Subcutaneous adipose tissue (tissue), 4 donors: ENCODE measurements around the gene KCNIP4. TPM values are rescaled to one million over a fixed set of nuclear protein-coding genes. Genes with fewer than 3 reads are reported as not detected.

Experiments used
- total RNA-seq, 4 donors: library from RNA; depleted of rRNA; stranded (reverse); fragments of >200 nt; gene quantifications; one replicate each; pipeline ENCODE4 v1.1.0, GENCODE V29; 2016
- TF ChIP-seq, protein P1 (sequence below): fragments of 450-650 bp; IDR thresholded peaks from one replicate; pipeline ENCODE4 v1.5.1; 2016; ENCODE audit warnings: low read depth, mild to moderate bottlenecking, control low read depth, antibody characterized with exemption, moderate library complexity

KCNIP4 gene
- total RNA-seq, 4 donors from 2014 or later: 0.34 TPM; not detected in 3

DNA sequence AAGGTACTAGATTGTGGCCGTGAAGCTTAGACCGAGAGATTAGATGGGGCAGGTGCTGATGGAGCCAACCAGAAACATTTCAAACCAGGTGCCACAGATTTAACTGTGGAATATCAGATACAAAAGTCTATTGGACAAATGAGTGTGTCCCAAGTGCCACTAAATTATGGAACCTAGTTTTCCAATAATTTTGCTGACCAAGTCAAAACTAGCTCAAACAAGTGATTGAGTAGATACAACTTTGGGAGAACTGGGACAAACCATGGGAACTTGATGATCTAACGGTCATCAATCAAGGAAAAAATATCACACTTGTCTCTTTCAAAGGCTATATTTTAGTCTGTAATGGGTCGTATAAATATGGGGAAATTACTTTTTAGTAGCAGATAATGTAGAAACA lies 562.9 kb downstream of the KCNIP4 start:
- TF ChIP-seq, protein P1, sequence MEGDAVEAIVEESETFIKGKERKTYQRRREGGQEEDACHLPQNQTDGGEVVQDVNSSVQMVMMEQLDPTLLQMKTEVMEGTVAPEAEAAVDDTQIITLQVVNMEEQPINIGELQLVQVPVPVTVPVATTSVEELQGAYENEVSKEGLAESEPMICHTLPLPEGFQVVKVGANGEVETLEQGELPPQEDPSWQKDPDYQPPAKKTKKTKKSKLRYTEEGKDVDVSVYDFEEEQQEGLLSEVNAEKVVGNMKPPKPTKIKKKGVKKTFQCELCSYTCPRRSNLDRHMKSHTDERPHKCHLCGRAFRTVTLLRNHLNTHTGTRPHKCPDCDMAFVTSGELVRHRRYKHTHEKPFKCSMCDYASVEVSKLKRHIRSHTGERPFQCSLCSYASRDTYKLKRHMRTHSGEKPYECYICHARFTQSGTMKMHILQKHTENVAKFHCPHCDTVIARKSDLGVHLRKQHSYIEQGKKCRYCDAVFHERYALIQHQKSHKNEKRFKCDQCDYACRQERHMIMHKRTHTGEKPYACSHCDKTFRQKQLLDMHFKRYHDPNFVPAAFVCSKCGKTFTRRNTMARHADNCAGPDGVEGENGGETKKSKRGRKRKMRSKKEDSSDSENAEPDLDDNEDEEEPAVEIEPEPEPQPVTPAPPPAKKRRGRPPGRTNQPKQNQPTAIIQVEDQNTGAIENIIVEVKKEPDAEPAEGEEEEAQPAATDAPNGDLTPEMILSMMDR: no peak

- TF ChIP-seq, protein P1: no peak
Measured at GRCh38 chr4:21384609-21385008, 564.0 kb downstream of the KCNIP4 start.

DNA sequence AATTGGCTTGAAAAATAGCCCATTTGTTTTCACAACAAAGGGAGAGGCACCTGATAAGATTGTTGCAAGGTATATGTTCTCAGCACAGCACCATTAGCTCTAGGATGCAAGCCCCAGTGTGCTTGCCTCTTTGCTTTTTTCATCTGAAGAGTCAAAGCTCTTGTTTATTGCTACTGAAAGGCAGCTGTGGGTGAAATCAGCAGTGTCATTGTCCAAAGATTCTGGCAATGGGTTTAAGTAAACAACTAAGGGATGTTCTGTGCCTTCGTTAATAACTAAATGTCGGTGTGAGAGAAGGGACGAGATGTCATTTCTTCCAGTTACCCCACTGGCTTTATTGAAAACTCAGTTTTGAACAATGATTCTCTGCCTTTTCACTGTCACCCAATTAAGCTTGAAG lies 567.7 kb downstream of the KCNIP4 start:
- TF ChIP-seq, protein P1: no peak

DNA sequence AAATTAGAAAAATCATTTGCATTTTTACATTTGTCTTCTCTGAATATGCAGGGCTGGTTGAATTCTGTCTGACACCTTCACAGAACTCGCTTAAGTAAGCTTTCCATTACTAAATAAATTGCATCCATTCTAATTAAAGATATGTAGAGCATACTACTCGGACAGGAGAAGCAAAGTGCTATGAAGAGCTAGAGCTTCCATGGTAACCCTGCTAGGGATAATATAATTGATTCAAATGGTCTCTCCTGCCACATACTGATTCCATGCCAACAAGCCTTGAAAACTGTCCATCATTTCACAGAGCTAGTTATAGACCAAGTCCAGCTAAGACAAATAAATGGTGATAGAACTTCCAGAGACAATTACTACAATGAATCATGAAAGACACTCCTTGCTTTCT lies 571.5 kb downstream of the KCNIP4 start:
- TF ChIP-seq, protein P1: no peak

DNA sequence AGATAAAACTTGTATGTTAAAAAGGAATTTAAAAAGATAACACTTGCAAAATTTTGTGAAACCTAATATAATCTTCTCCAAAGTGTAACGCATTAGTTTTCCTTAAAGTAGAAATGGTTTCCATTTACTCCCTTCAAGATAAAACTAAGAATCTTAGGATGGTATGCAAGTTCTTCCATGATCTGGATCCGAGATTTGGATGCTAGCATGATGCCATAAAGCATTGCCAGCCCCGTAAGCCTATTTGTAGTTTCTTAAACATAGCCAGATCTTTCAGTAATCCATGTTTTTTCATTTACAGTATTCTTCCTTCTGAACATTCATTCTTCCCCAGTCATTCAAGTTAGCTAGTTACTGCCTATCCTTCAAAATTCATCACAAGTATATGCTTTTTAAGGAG lies 572.4 kb downstream of the KCNIP4 start:
- TF ChIP-seq, protein P1: no peak

GRCh38 chr4:21374641-21375368 lies 573.8 kb downstream of the KCNIP4 start:
- TF ChIP-seq, protein P1: no peak

DNA sequence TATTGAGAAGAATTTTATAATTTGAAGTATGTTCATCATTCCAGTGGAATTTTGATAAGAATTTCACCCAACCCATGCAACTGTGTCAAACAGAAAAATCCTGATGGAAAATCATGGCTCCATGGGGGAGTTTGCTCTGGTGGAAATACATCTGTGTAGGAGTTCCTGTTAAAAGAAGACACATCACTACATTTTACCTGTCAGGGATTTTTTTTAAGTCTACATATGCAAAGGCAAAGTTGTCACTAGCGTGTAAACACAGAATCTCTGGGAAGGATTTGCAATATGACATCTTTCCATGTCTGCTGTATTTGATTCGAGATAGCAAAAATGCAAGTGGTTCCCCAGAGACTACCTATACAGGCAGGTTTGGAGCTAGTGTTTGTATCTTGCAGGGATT lies 581.0 kb downstream of the KCNIP4 start:
- TF ChIP-seq, protein P1: no peak
